Measurements from ENCODE around the gene PLCL2. TPM values are rescaled to one million over a fixed set of nuclear protein-coding genes. Genes with fewer than 3 reads are reported as not detected.

PLCL2 gene
- total RNA-seq, 3 donors from 2014 or later (not counting 1 experiment from before 2014, with no cell fraction given): 71.5 to 94.9 (median 84.7) TPM

- WGBS (ENCODE audit: insufficient coverage): 78% methylated on average over 2 of the region's 2 CpGs
- Mint-ChIP-seq H3K9me3 (no peaks in the 10 kb centered on the region), H3K27ac (no peak overlapping the region), H3K36me3 (no peaks in the 10 kb centered on the region), H3K27me3 (ENCODE audit: low read depth in 2 of 2) (peaks cover 0 to 6% of the 10 kb centered on the region in 2 donors), H3K4me3 (no peak overlapping the region), H3K4me1 (peaks cover 49 to 50% of the 10 kb centered on the region in 2 donors)
- intact Hi-C loops (cut with micrococcal nuclease): loop anchor here (10.0 kb wide), 2 partner anchors 333 to 563 kb away; partner anchors contain the start of gene RFTN1
- DNase-seq (no peak), ATAC-seq (no peak)
- Histone ChIP-seq H3K27me3 (ENCODE audit: control insufficient read depth, insufficient read depth, low read length) (no peaks in the 10 kb centered on the region), H3K4me3 (ENCODE audit: low read length) (no peak overlapping the region), H3K27ac (ENCODE audit: low read length) (no peak overlapping the region), H3K36me3 (ENCODE audit: control insufficient read depth, insufficient read depth, low read length) (no peaks in the 10 kb centered on the region), H3K9me3 (ENCODE audit: control insufficient read depth, insufficient read depth, low read length) (no peaks in the 10 kb centered on the region), H3K4me1 (ENCODE audit: control insufficient read depth, insufficient read depth, low read length) (peaks cover 35% of the 10 kb centered on the region)
- no peak for TF ChIP-seq CTCF (IDR thresholded peaks at IDR 0.05)
These were observed 36.7 kb upstream of the PLCL2 start for GRCh38 chr3:16848007-16848406.

GRCh38 chr3:16849229-16849628 lies 35.5 kb upstream of the PLCL2 start:
- no peak for TF ChIP-seq CTCF (IDR thresholded peaks at IDR 0.05)
- Mint-ChIP-seq H3K27me3 (ENCODE audit: low read depth in 2 of 2) (peaks cover 0 to 6% of the 10 kb centered on the region in 2 donors), H3K4me3 (peak overlapping the region; percentile 62), H3K4me1 (peaks cover 37 to 38% of the 10 kb centered on the region in 2 donors), H3K36me3 (no peaks in the 10 kb centered on the region), H3K27ac (peak overlapping the region; percentile 3 to 79), H3K9me3 (no peaks in the 10 kb centered on the region)
- ATAC-seq (peak; percentile 78 to 97 (median 96)), DNase-seq (peak; percentile 60 to 85)
- Histone ChIP-seq H3K36me3 (ENCODE audit: control insufficient read depth, insufficient read depth, low read length) (no peaks in the 10 kb centered on the region), H3K27ac (ENCODE audit: low read length) (peak overlapping the region; percentile 40), H3K9me3 (ENCODE audit: control insufficient read depth, insufficient read depth, low read length) (no peaks in the 10 kb centered on the region), H3K27me3 (ENCODE audit: control insufficient read depth, insufficient read depth, low read length) (no peaks in the 10 kb centered on the region), H3K4me1 (ENCODE audit: control insufficient read depth, insufficient read depth, low read length) (peaks cover 23% of the 10 kb centered on the region), H3K4me3 (ENCODE audit: low read length) (peak overlapping the region; percentile 1)
- under 1% methylated on average over 8 of the region's 8 CpGs for WGBS (ENCODE audit: insufficient coverage)
- intact Hi-C loops (cut with micrococcal nuclease): loop anchor here (10.0 kb wide), 2 partner anchors 334 to 564 kb away; partner anchors contain the start of gene RFTN1

GRCh38 chr3:16849795-16850194 lies 35.0 kb upstream of the PLCL2 start:
- Histone ChIP-seq H3K9me3 (ENCODE audit: control insufficient read depth, insufficient read depth, low read length) (no peaks in the 10 kb centered on the region), H3K4me3 (ENCODE audit: low read length) (no peak overlapping the region), H3K27me3 (ENCODE audit: control insufficient read depth, insufficient read depth, low read length) (no peaks in the 10 kb centered on the region), H3K4me1 (ENCODE audit: control insufficient read depth, insufficient read depth, low read length) (peaks cover 17% of the 10 kb centered on the region), H3K27ac (ENCODE audit: low read length) (peak overlapping the region; percentile 40), H3K36me3 (ENCODE audit: control insufficient read depth, insufficient read depth, low read length) (no peaks in the 10 kb centered on the region)
- TF ChIP-seq CTCF (IDR thresholded peaks at IDR 0.05): no peak
- ATAC-seq (peak in 2 of 3 donors; percentile 29 to 57), DNase-seq (peak in 1 of 2 donors; percentile 19)
- Mint-ChIP-seq H3K27me3 (ENCODE audit: low read depth in 2 of 2) (peaks cover 0 to 6% of the 10 kb centered on the region in 2 donors), H3K36me3 (no peaks in the 10 kb centered on the region), H3K4me1 (peaks cover 32 to 35% of the 10 kb centered on the region in 2 donors), H3K4me3 (peak overlapping the region; percentile 62), H3K27ac (peak overlapping the region; percentile 3 to 79), H3K9me3 (no peaks in the 10 kb centered on the region)
- intact Hi-C loops (cut with micrococcal nuclease): loop anchor here (10.0 kb wide), 2 partner anchors 335 to 565 kb away; partner anchors contain the start of gene RFTN1
- WGBS (ENCODE audit: insufficient coverage): 56% methylated on average over 3 of the region's 3 CpGs

GRCh38 chr3:16855497-16855896 lies 29.3 kb upstream of the PLCL2 start:
- H3K4me3 ChIP-seq (ENCODE audit: low read length): no peak overlapping the region
- H3K27me3 ChIP-seq (ENCODE audit: control insufficient read depth, insufficient read depth, low read length): peaks cover 3% of the 10 kb centered on the region
- H3K27me3 Mint-ChIP-seq (ENCODE audit: low read depth in 2 of 2): peaks cover 11 to 20% of the 10 kb centered on the region in 2 donors
- no peaks in the 10 kb centered on the region for H3K9me3 ChIP-seq (ENCODE audit: control insufficient read depth, insufficient read depth, low read length)
- DNase-seq (no peak), ATAC-seq (no peak)
- H3K36me3 Mint-ChIP-seq: no peaks in the 10 kb centered on the region
- no peaks in the 10 kb centered on the region for H3K4me1 ChIP-seq (ENCODE audit: control insufficient read depth, insufficient read depth, low read length)
- H3K4me1 Mint-ChIP-seq: peaks cover 2 to 8% of the 10 kb centered on the region in 2 donors
- intact Hi-C loops (cut with micrococcal nuclease): no loop called here
- TF ChIP-seq CTCF (IDR thresholded peaks at IDR 0.05): no peak
- H3K9me3 Mint-ChIP-seq: no peaks in the 10 kb centered on the region
- no peaks in the 10 kb centered on the region for H3K36me3 ChIP-seq (ENCODE audit: control insufficient read depth, insufficient read depth, low read length)
- 83% methylated on average over 1 of the region's 1 CpG for WGBS (ENCODE audit: insufficient coverage)
- no peak overlapping the region for H3K27ac ChIP-seq (ENCODE audit: low read length)
- no peak overlapping the region for H3K27ac Mint-ChIP-seq
- no peak overlapping the region for H3K4me3 Mint-ChIP-seq
